ENCODE results near the gene KRT1. TPM values are rescaled to one million over a fixed set of nuclear protein-coding genes. Genes with fewer than 3 reads are reported as not detected.

KRT1 gene
- total and polyA plus RNA-seq, 2 donors: 9.3 to 507 TPM

GRCh38 chr12:52681526-52682380 lies 1.5 kb upstream of the KRT1 start:
- H3K36me3 ChIP-seq (ENCODE audit: control insufficient read depth in 2 of 2, insufficient read depth in 2 of 2, low read length in 1 of 2): no peaks in the 10 kb centered on the region
- WGBS: 61% methylated on average over 12 of the region's 12 CpGs
- no peak overlapping the region for H3K4me3 ChIP-seq (ENCODE audit: low read length in 2 of 2)
- H3K4me1 ChIP-seq (ENCODE audit: control insufficient read depth in 2 of 2, insufficient read depth in 2 of 2, low read length in 2 of 2): peaks cover 0 to 4% of the 10 kb centered on the region in 2 donors
- peaks cover 0 to 7% of the 10 kb centered on the region in 2 donors for H3K27me3 ChIP-seq (ENCODE audit: control insufficient read depth in 2 of 2, insufficient read depth in 1 of 2, low read length in 1 of 2)
- H3K27ac ChIP-seq (ENCODE audit: low read depth in 1 of 2, low read length in 1 of 2): peak overlapping the region in 1 of 2 donors; percentile 37
- peak in 4 of 9 donors; percentile 8 to 55 (median 26) for DNase-seq (ENCODE audit: low read depth in 6 of 9, low spot score in 9 of 9)
- H3K9me3 ChIP-seq (ENCODE audit: control insufficient read depth in 2 of 2, insufficient read depth in 1 of 2, low read length in 1 of 2): no peaks in the 10 kb centered on the region

- Histone ChIP-seq H3K9me3 (ENCODE audit: control insufficient read depth in 2 of 2, insufficient read depth in 1 of 2, low read length in 1 of 2) (no peaks in the 10 kb centered on the region), H3K4me3 (ENCODE audit: low read length in 2 of 2) (no peak overlapping the region), H3K36me3 (ENCODE audit: control insufficient read depth in 2 of 2, insufficient read depth in 2 of 2, low read length in 1 of 2) (no peaks in the 10 kb centered on the region), H3K27ac (ENCODE audit: low read depth in 1 of 2, low read length in 1 of 2) (no peak overlapping the region), H3K4me1 (ENCODE audit: control insufficient read depth in 2 of 2, insufficient read depth in 2 of 2, low read length in 2 of 2) (peaks cover 0 to 4% of the 10 kb centered on the region in 2 donors), H3K27me3 (ENCODE audit: control insufficient read depth in 2 of 2, insufficient read depth in 1 of 2, low read length in 1 of 2) (peaks cover 0 to 4% of the 10 kb centered on the region in 2 donors)
- no peak for DNase-seq (ENCODE audit: low read depth in 6 of 9, low spot score in 9 of 9)
- WGBS: 91% methylated on average over 5 of the region's 5 CpGs
Measured at GRCh38 chr12:52679875-52680274, 332 bp downstream of the KRT1 start.

- 96% methylated on average over 1 of the region's 1 CpG for WGBS
Measured at GRCh38 chr12:52677671-52678070, 2.5 kb downstream of the KRT1 start.

GRCh38 chr12:52677126-52677525 lies 3.1 kb downstream of the KRT1 start:
- peaks cover 0 to 4% of the 10 kb centered on the region in 2 donors for H3K4me1 ChIP-seq (ENCODE audit: control insufficient read depth in 2 of 2, insufficient read depth in 2 of 2, low read length in 2 of 2)
- DNase-seq (ENCODE audit: low read depth in 6 of 9, low spot score in 9 of 9): no peak
- WGBS: 96% methylated on average over 5 of the region's 5 CpGs
- no peak overlapping the region for H3K27ac ChIP-seq (ENCODE audit: low read depth in 1 of 2, low read length in 1 of 2)
- H3K36me3 ChIP-seq (ENCODE audit: control insufficient read depth in 2 of 2, insufficient read depth in 2 of 2, low read length in 1 of 2): no peaks in the 10 kb centered on the region
- peaks cover 0 to 6% of the 10 kb centered on the region in 2 donors for H3K27me3 ChIP-seq (ENCODE audit: control insufficient read depth in 2 of 2, insufficient read depth in 1 of 2, low read length in 1 of 2)
- no peaks in the 10 kb centered on the region for H3K9me3 ChIP-seq (ENCODE audit: control insufficient read depth in 2 of 2, insufficient read depth in 1 of 2, low read length in 1 of 2)
- H3K4me3 ChIP-seq (ENCODE audit: low read length in 2 of 2): no peak overlapping the region

More at GRCh38 chr12:52677671-52678070, 2.5 kb downstream of the KRT1 start:
- Histone ChIP-seq H3K27me3 (ENCODE audit: control insufficient read depth in 2 of 2, insufficient read depth in 1 of 2, low read length in 1 of 2) (peaks cover 0 to 4% of the 10 kb centered on the region in 2 donors), H3K27ac (ENCODE audit: low read depth in 1 of 2, low read length in 1 of 2) (no peak overlapping the region), H3K9me3 (ENCODE audit: control insufficient read depth in 2 of 2, insufficient read depth in 1 of 2, low read length in 1 of 2) (no peaks in the 10 kb centered on the region), H3K36me3 (ENCODE audit: control insufficient read depth in 2 of 2, insufficient read depth in 2 of 2, low read length in 1 of 2) (no peaks in the 10 kb centered on the region), H3K4me1 (ENCODE audit: control insufficient read depth in 2 of 2, insufficient read depth in 2 of 2, low read length in 2 of 2) (peaks cover 0 to 4% of the 10 kb centered on the region in 2 donors), H3K4me3 (ENCODE audit: low read length in 2 of 2) (no peak overlapping the region)
- DNase-seq (ENCODE audit: low read depth in 6 of 9, low spot score in 9 of 9): no peak

- Histone ChIP-seq H3K4me1 (ENCODE audit: control insufficient read depth in 2 of 2, insufficient read depth in 2 of 2, low read length in 2 of 2) (peaks cover 0 to 2% of the 10 kb centered on the region in 2 donors), H3K9me3 (ENCODE audit: control insufficient read depth in 2 of 2, insufficient read depth in 1 of 2, low read length in 1 of 2) (no peaks in the 10 kb centered on the region), H3K27ac (ENCODE audit: low read depth in 1 of 2, low read length in 1 of 2) (no peak overlapping the region), H3K4me3 (ENCODE audit: low read length in 2 of 2) (no peak overlapping the region), H3K27me3 (ENCODE audit: control insufficient read depth in 2 of 2, insufficient read depth in 1 of 2, low read length in 1 of 2) (peaks cover 0 to 6% of the 10 kb centered on the region in 2 donors), H3K36me3 (ENCODE audit: control insufficient read depth in 2 of 2, insufficient read depth in 2 of 2, low read length in 1 of 2) (no peaks in the 10 kb centered on the region)
- DNase-seq (ENCODE audit: low read depth in 6 of 9, low spot score in 9 of 9): no peak
- WGBS: 97% methylated on average over 7 of the region's 7 CpGs
Measured at GRCh38 chr12:52676163-52676562, 4.0 kb downstream of the KRT1 start.

GRCh38 chr12:52675301-52675701 lies 4.9 kb downstream of the KRT1 start:
- Histone ChIP-seq H3K9me3 (ENCODE audit: control insufficient read depth in 2 of 2, insufficient read depth in 1 of 2, low read length in 1 of 2) (no peaks in the 10 kb centered on the region), H3K4me1 (ENCODE audit: control insufficient read depth in 2 of 2, insufficient read depth in 2 of 2, low read length in 2 of 2) (no peaks in the 10 kb centered on the region), H3K4me3 (ENCODE audit: low read length in 2 of 2) (no peak overlapping the region), H3K27me3 (ENCODE audit: control insufficient read depth in 2 of 2, insufficient read depth in 1 of 2, low read length in 1 of 2) (peaks cover 0 to 6% of the 10 kb centered on the region in 2 donors), H3K36me3 (ENCODE audit: control insufficient read depth in 2 of 2, insufficient read depth in 2 of 2, low read length in 1 of 2) (no peaks in the 10 kb centered on the region), H3K27ac (ENCODE audit: low read depth in 1 of 2, low read length in 1 of 2) (no peak overlapping the region)
- no peak for DNase-seq (ENCODE audit: low read depth in 6 of 9, low spot score in 9 of 9)
- 97% methylated on average over 28 of the region's 28 CpGs for WGBS

GRCh38 chr12:52674433-52674775 lies 5.8 kb downstream of the KRT1 start:
- no peaks in the 10 kb centered on the region for H3K4me1 ChIP-seq (ENCODE audit: control insufficient read depth in 2 of 2, insufficient read depth in 2 of 2, low read length in 2 of 2)
- 98% methylated on average over 4 of the region's 4 CpGs for WGBS
- peaks cover 0 to 2% of the 10 kb centered on the region in 2 donors for H3K27me3 ChIP-seq (ENCODE audit: control insufficient read depth in 2 of 2, insufficient read depth in 1 of 2, low read length in 1 of 2)
- no peaks in the 10 kb centered on the region for H3K36me3 ChIP-seq (ENCODE audit: control insufficient read depth in 2 of 2, insufficient read depth in 2 of 2, low read length in 1 of 2)
- no peaks in the 10 kb centered on the region for H3K9me3 ChIP-seq (ENCODE audit: control insufficient read depth in 2 of 2, insufficient read depth in 1 of 2, low read length in 1 of 2)
- DNase-seq (ENCODE audit: low read depth in 6 of 9, low spot score in 9 of 9): no peak
- H3K4me3 ChIP-seq (ENCODE audit: low read length in 2 of 2): no peak overlapping the region
- H3K27ac ChIP-seq (ENCODE audit: low read depth in 1 of 2, low read length in 1 of 2): no peak overlapping the region

GRCh38 chr12:52673713-52674432 lies 6.3 kb downstream of the KRT1 start:
- Histone ChIP-seq H3K27me3 (ENCODE audit: control insufficient read depth in 2 of 2, insufficient read depth in 1 of 2, low read length in 1 of 2) (peaks cover 0 to 2% of the 10 kb centered on the region in 2 donors), H3K27ac (ENCODE audit: low read depth in 1 of 2, low read length in 1 of 2) (no peak overlapping the region), H3K4me3 (ENCODE audit: low read length in 2 of 2) (no peak overlapping the region), H3K36me3 (ENCODE audit: control insufficient read depth in 2 of 2, insufficient read depth in 2 of 2, low read length in 1 of 2) (no peaks in the 10 kb centered on the region), H3K9me3 (ENCODE audit: control insufficient read depth in 2 of 2, insufficient read depth in 1 of 2, low read length in 1 of 2) (no peaks in the 10 kb centered on the region), H3K4me1 (ENCODE audit: control insufficient read depth in 2 of 2, insufficient read depth in 2 of 2, low read length in 2 of 2) (no peaks in the 10 kb centered on the region)
- DNase-seq (ENCODE audit: low read depth in 6 of 9, low spot score in 9 of 9): no peak
- WGBS: 85% methylated on average over 3 of the region's 3 CpGs

- Histone ChIP-seq H3K27me3 (ENCODE audit: control insufficient read depth in 2 of 2, insufficient read depth in 1 of 2, low read length in 1 of 2) (peaks cover 0 to 2% of the 10 kb centered on the region in 2 donors), H3K4me1 (ENCODE audit: control insufficient read depth in 2 of 2, insufficient read depth in 2 of 2, low read length in 2 of 2) (no peaks in the 10 kb centered on the region), H3K9me3 (ENCODE audit: control insufficient read depth in 2 of 2, insufficient read depth in 1 of 2, low read length in 1 of 2) (no peaks in the 10 kb centered on the region), H3K4me3 (ENCODE audit: low read length in 2 of 2) (no peak overlapping the region), H3K36me3 (ENCODE audit: control insufficient read depth in 2 of 2, insufficient read depth in 2 of 2, low read length in 1 of 2) (no peaks in the 10 kb centered on the region), H3K27ac (ENCODE audit: low read depth in 1 of 2, low read length in 1 of 2) (no peak overlapping the region)
- no peak for DNase-seq (ENCODE audit: low read depth in 6 of 9, low spot score in 9 of 9)
- 94% methylated on average over 5 of the region's 5 CpGs for WGBS
Measured at GRCh38 chr12:52673217-52673616, 7.0 kb downstream of the KRT1 start.

Measured in thymus (tissue), 11 donors.